Measurements from ENCODE around the gene ZNF254.

- TF ChIP-seq CTCF (IDR thresholded peaks at IDR 0.05) = no peak
- TF ChIP-seq POLR2A (IDR thresholded peaks at IDR 0.05) = no peak
These were observed 13.2 kb upstream of the ZNF254 start for GRCh38 chr19:24073807-24074206.

Data from esophagus squamous epithelium (tissue), 4 donors.